PC-9 (cell line): ENCODE data around the gene UTP15.

Source experiments
- EZH2 ChIP-seq: fragments of 200-600 bp; sonication (generic); IDR thresholded peaks from 2 replicates; pipeline ENCODE4 v1.8.0; 2017; ENCODE audit warnings: antibody characterized with exemption, low read depth
- TF ChIP-seq, protein P1 (sequence below): fragments of 200-600 bp; sonication (generic); conservative IDR thresholded peaks from 2 replicates; pipeline ENCODE4 v1.6.1; 2017; ENCODE audit warnings: mixed run types, antibody characterized with exemption, mild to moderate bottlenecking, moderate library complexity

DNA sequence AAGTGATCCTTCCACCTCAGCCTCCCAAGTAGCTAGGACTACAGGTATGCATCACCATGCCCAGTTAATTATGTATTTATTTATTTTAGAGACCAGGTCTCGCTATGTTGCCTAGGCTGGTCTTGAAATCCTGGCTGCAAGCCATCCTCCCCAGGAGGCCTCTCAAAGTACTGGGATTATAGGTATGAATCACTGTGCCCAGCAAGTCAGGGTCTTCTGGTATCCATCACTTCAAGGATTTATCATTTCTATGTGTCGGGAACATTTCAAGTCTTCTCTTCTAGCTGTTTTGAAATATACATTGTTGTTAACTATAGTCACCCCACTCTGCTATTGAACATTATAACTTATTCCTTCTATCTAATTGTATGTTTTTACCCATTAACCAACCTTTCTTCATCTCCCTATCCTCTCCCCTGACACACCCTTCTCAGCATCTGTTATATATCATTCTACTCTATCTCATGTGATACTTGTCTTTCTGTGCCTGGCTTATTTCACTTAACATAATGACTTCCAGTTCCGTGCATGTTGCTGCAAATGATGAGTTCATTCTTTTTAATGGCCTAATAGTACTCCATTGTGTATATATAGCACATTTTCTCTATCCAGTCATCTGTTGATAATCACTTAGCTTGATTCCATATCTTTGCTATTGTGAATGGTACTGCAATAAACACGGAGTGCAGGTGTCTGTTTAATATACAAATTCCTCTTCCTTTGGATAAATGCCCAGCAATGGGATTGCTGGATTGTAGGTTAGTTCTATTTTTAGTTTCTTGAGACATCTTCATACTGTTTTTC lies 26.4 kb downstream of the UTP15 start:
- TF ChIP-seq, protein P1, sequence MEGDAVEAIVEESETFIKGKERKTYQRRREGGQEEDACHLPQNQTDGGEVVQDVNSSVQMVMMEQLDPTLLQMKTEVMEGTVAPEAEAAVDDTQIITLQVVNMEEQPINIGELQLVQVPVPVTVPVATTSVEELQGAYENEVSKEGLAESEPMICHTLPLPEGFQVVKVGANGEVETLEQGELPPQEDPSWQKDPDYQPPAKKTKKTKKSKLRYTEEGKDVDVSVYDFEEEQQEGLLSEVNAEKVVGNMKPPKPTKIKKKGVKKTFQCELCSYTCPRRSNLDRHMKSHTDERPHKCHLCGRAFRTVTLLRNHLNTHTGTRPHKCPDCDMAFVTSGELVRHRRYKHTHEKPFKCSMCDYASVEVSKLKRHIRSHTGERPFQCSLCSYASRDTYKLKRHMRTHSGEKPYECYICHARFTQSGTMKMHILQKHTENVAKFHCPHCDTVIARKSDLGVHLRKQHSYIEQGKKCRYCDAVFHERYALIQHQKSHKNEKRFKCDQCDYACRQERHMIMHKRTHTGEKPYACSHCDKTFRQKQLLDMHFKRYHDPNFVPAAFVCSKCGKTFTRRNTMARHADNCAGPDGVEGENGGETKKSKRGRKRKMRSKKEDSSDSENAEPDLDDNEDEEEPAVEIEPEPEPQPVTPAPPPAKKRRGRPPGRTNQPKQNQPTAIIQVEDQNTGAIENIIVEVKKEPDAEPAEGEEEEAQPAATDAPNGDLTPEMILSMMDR: no peak
- no peak for TF ChIP-seq EZH2
